GOT3 (cell line): ENCODE results near the gene FOXI1.
"Not testable (repeated sequence)": the region's sequence is repeated elsewhere in the genome, so short reads cannot be mapped to it uniquely, and the experiment has no call there.

Experiments used
- DNase-seq: peaks from one replicate; lab custom pipeline; 2025; ENCODE audit warnings: mixed read lengths; lab: John Stamatoyannopoulos, UW

Gene FOXI1

GRCh38 chr5:170126061-170126460 lies 20.4 kb downstream of the FOXI1 start:
- no peak for DNase-seq

- no peak for DNase-seq
Measured at GRCh38 chr5:170126626-170127025, 20.9 kb downstream of the FOXI1 start.

DNA sequence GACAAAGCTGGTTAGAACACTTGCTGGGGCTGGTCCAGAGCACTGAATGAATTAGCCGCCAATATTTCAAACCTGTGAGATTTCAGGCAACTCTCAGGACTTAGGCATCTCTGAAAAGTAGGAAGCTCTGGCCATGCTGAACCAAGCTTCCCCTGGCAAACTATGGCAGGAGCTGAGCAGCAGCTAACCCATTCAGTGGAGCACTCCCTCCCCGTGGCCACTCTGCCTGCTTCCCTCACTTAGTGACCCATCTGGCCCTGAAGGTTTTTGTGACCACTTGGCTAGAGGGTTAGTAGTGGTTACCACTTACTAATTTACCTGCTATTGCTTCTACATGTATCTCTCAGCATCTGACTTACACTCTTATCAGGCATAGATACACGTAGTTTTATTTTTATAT lies 25.5 kb downstream of the FOXI1 start:
- DNase-seq, result no peak

GRCh38 chr5:170132269-170132975 lies 26.7 kb downstream of the FOXI1 start:
- no peak for DNase-seq

DNA sequence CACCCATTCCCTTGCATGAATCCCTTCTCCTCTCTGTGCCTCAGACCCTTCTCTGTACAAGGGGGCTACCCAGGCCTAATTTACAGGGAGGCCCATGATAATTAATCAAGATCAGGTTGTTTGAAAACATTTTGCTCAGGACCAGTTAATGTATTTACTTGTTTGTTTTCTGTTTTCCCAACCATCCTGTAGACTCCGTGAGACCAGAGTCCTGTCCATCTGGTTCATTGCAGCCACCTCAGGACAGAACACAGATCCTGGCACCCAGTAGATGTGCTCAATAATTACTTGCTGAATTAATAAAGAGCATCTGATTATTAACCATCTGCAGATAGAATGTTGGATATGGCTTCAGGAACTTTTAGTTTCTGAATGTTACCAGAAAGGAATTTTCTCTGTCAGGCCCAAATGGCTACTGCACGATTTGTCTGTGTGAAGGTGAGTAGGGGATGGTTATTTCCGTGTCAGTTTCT lies 27.3 kb downstream of the FOXI1 start:
- no peak for DNase-seq

- no peak for DNase-seq
Measured at GRCh38 chr5:170135796-170136490, 30.2 kb downstream of the FOXI1 start.

DNA sequence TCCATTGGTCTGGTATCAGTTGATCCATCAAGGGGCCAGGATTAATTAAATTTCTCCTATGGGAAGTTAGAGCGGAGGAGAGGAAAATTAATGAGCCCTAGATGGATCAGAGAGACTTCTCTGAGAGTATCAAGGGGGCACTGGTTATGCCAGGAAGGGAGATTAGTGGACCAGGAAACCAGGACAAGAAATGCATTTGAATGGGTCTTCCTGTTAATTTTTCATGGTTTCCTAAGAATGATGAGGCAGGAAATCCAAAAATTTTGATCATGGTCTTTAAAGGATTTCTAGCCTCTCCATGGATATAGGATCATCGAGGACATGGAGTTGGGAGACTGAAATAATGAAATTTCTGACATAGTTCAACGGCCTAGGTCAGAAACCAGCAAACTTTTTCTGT lies 30.8 kb downstream of the FOXI1 start:
- DNase-seq, result no peak

- DNase-seq, result no peak
Measured at GRCh38 chr5:170137694-170138214, 32.1 kb downstream of the FOXI1 start.

DNA sequence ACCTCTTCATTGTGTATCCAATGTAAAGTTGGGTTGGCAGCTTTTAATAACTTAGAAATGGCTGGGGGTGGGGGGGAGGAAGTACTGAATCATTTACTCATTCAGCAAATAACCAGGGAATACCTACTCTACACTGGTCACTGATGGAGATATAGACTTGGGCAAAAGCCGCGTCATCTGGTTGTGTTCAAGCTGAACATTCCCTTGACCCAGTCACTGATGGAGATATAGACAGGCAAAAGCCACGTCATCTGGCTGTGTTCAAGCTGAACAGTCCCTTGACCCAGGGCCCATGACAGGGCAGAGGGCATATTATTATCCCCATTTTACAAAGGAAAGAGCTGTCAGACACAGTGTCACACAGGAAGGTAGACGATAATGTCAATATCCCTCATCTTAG lies 32.6 kb downstream of the FOXI1 start:
- DNase-seq, result no peak

DNA sequence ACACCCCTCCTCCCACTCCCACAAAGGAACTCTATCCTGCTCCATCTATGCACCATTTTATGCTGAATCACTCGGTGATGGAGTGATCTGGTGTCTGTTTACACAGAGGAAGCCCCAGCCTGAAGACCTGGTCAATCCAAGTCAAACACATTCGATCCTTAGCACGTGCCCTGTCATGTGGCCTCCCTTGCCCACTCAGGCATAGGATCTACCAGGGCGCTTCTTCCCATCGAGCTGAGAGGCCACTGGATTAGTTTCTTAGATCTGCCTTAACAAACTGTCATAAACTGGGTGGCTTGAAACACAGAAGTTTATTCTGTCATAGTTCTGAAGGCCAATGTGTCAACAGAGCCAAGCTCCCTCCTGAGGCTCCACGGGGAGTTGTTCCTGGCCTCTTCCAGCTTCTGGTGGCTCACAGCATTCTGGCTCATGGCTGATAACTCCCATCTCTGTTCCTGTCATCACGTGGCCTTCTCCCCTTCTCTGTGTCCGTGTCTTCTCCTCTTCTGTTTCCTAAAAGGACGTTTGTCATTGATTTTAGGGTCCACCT lies 34.2 kb downstream of the FOXI1 start:
- no peak for DNase-seq

DNA sequence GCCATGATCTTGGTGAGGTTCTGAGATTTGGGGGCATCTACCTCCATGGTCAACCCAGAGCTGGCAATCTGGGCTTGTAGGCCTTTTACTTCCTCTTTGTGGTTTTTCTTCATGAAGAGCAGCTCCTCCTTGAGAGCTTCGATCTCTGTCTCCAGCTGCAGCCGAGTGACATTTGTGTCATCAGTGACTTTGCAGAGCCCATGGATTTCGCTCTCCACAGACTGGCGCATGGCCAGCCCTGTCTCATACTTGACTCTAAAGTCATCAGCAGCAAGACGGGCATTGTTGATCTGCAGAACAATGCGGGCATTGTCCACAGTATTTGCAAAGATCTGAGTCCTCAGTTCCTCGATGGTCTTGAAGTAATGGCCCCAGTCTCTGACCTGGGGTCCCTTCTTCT lies 35.5 kb downstream of the FOXI1 start:
- not testable (repeated sequence) for DNase-seq

- DNase-seq, result no peak
Measured at GRCh38 chr5:170141636-170142035, 35.9 kb downstream of the FOXI1 start.

DNA sequence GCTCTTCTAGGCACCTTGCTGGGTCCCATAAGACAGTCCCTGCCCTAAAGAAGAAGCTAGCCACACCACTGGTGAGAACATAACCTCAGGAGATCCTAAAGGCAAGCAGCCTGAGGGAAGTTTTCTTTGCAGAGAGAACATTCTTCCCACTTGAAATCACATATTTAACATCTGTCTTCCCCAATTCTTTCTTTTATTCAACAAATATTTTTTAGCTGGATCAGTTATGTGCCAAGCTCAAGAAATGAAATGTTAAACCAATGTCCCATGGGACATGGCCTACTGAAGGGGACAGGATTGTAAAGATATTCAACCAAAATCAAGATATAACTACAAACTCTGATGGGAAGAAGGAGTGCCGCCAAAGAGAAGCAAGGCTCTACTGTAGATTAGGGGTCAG lies 36.5 kb downstream of the FOXI1 start:
- DNase-seq, result no peak

DNA sequence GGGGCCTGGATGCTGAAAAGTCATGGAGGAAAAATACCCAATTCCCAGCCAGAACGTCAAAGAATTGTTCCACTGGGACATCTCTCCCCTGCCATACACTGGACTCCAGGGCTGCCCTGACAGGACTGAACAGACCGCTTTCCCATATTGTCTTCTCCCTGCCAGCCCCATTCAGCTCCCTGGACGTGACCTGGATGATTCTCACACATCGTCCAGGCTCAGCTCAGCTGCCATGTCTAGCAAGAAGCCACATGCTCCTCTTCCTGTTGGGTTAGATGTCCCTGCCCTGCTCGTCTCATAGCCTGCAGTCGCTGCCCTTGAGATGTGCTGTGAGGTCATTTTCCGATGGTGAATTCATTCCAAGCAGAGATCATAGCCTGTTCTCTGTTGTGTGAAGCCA lies 37.4 kb downstream of the FOXI1 start:
- no peak for DNase-seq

- no peak for DNase-seq
Measured at GRCh38 chr5:170143710-170144109, 38.0 kb downstream of the FOXI1 start.

DNA sequence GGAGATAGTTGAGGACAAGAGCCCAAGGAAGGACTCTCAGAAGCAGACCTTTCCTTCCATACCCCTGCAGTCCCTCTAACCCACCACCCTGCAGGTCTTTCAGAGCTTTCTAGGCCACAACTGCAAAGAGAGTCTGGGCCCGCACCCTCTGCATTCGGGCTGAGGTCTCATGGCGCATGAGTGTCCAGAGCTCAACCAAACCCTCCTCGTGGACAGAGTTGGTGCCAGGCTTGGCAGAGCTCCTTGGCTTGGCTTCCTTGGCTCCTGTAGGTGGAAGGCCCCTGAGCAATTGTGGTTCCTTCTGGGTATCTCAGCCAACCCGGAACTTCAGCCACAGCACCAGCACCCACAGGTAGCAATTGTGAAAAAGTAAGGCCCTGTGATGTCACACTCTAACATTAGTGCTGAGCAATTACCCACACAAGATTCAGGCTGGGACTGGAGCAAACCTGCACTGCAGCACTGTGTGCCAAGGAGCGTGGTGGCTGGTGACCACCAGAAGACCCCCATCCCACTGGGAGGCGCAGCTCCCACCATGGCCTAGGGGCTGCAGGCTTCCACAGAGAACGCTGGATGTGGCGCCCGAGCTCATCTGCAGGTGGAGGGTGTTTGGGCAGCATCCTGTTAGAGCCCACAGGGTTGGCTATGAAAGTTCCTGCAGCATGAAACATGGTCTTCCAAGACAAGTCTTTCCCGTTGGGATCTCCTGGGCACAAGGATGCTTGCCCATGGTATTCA lies 38.8 kb downstream of the FOXI1 start:
- no peak for DNase-seq

- no peak for DNase-seq
Measured at GRCh38 chr5:170145462-170145861, 39.8 kb downstream of the FOXI1 start.

DNA sequence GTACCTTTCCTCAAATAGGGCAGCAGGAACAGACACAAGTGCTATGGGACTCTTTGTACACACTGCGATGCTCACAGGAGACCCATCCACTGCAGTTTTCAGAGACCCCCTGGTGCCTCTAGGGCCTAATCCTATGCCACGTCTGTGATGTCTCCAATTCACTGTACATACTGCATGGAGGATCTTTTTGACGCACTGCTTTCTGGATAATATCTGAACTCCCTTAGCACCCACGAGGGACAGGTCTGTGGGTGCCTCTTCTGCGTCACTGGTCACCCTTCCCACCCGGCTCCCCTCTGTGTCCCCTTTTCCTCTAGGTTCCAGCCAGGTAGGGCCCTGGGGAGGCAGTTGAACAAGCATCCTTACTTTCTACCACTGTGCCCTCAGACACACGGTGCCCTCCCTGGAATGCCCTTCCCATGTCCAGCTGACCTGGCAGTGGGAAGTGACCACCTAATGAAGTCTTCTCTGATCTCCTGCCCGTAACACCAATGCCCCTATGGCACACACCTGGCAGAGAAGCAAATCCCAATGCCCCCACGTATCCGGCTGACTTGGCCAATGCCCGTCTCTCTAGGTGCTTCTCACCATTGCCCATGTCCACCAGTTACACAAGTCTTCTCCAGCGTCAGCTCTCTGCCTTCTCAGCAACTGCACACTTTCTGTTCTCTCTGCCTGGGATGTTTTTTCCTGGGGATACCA lies 41.5 kb downstream of the FOXI1 start:
- DNase-seq, result no peak

- no peak for DNase-seq
Measured at GRCh38 chr5:170147753-170148264, 42.1 kb downstream of the FOXI1 start.

GRCh38 chr5:170148430-170149205 lies 42.9 kb downstream of the FOXI1 start:
- no peak for DNase-seq

DNA sequence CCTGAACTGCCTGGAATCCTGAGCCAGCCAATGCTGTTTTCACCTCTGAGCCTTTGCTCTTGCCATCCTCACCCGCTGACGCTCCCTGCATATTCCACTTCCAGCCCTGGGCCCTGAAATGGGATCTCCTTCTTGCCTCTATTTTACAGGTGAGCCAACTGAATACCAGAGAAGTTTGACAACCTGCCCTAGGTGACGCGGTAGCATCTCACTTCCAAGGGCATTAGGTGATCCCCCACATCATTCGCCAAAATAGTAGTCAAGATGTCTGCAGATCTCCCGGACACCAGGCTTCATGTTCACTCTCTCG lies 43.5 kb downstream of the FOXI1 start:
- no peak for DNase-seq
